SK-N-SH (cell line): ENCODE results near the gene CRTC2. TPM values are rescaled to one million over a fixed set of nuclear protein-coding genes. Genes with fewer than 3 reads are reported as not detected.
A peak's percentile ranks its signal among the peaks of the same experiment; 100 is the strongest.

ENCODE experiments used
- CTCF ChIA-PET: fragments of 300-600, 350-600 bp; formaldehyde crosslinking; extraction: SDS; loops from one replicate; lab custom pipeline; 2021; lab: Yijun Ruan, JAX
- POLR2A ChIA-PET: fragments of 350-600 bp; sonication (Branson Sonifier 250); formaldehyde crosslinking; extraction: SDS; loops from one replicate; lab custom pipeline; 2020; ENCODE audit warnings: antibody characterized with exemption, inconsistent platforms; lab: Yijun Ruan, JAX
- DNase-seq: peaks from one replicate; pipeline ENCODE4 v3.0.0; 2012
- H2AFZ ChIP-seq: fragments of 200-600 bp; sonication (generic); 2 replicates; pipeline ENCODE4 v1.8.1; 2016; ENCODE audit warnings: antibody characterized with exemption, mild to moderate bottlenecking, low read depth
- H3F3A ChIP-seq: fragments of 200-600 bp; sonication (generic); replicated peaks from 2 replicates; pipeline ENCODE3; 2016; ENCODE audit warnings: antibody characterized with exemption, mild to moderate bottlenecking; ENCODE audit not compliant: insufficient read depth
- H3K27ac ChIP-seq, 2 experiments: fragments of 200-500 bp in 1 of 2; fragments of 200-600 bp in 1 of 2; sonication (Bioruptor generic) in 1 of 2; sonication (generic), shearing (Covaris generic) in 1 of 2; 2 replicates each; pipeline versions ENCODE4 v1.5.1 to v1.6.1; 2014 to 2016; ENCODE audit warnings: low read depth in 2 of 2, inconsistent platforms in 1 of 2, low read length in 1 of 2, mild to moderate bottlenecking in 1 of 2, mixed read lengths in 1 of 2
- H3K27me3 ChIP-seq: fragments of 200-600 bp; sonication (generic), shearing (Covaris generic); 2 replicates; pipeline ENCODE4 v1.6.1; 2016; ENCODE audit warnings: mixed run types; ENCODE audit not compliant: insufficient read depth
- H3K36me3 ChIP-seq, 2 experiments: fragments of 200-500 bp in 1 of 2; fragments of 200-600 bp in 1 of 2; sonication (Bioruptor generic) in 1 of 2; sonication (generic) in 1 of 2; replicated peaks in 1 of 2; 2 replicates each; pipeline versions ENCODE3 to v1.5.1; 2014 to 2016; ENCODE audit warnings: low read length in 1 of 2, mild to moderate bottlenecking in 1 of 2; ENCODE audit not compliant: insufficient read depth in 2 of 2, control insufficient read depth in 1 of 2
- H3K4me1 ChIP-seq, 2 experiments: fragments of 200-500 bp in 1 of 2; fragments of 200-600 bp in 1 of 2; sonication (Bioruptor generic) in 1 of 2; sonication (generic), shearing (Covaris generic) in 1 of 2; 2 replicates each; pipeline versions ENCODE4 v1.5.1 to v1.6.1; 2014 to 2016; ENCODE audit warnings: low read depth in 1 of 2, low read length in 1 of 2, mixed run types in 1 of 2; ENCODE audit not compliant: insufficient read depth in 2 of 2, control insufficient read depth in 1 of 2
- H3K4me2 ChIP-seq: fragments of 200-600 bp; sonication (generic), shearing (Covaris generic); 2 replicates; pipeline ENCODE4 v1.6.1; 2017; ENCODE audit warnings: mixed run types
- H3K4me3 ChIP-seq, 2 experiments: fragments of 200-500 bp in 1 of 2; fragments of 200-600 bp in 1 of 2; sonication (Bioruptor generic) in 1 of 2; sonication (generic), shearing (Covaris generic) in 1 of 2; 2 replicates each; pipeline versions ENCODE4 v1.5.1 to v1.8.1; 2014 to 2016; ENCODE audit warnings: low read depth in 2 of 2, inconsistent platforms in 1 of 2, low read length in 1 of 2, mild to moderate bottlenecking in 1 of 2, mixed read lengths in 1 of 2, moderate library complexity in 1 of 2
- H3K79me2 ChIP-seq: fragments of 200-600 bp; sonication (generic); 2 replicates; pipeline ENCODE4 v1.8.1; 2017; ENCODE audit warnings: mild to moderate bottlenecking; ENCODE audit not compliant: insufficient read depth
- H3K9ac ChIP-seq: fragments of 200-600 bp; sonication (generic); 2 replicates; pipeline ENCODE4 v1.6.1; 2017; ENCODE audit warnings: mixed run types
- H3K9me2 ChIP-seq: fragments of 200-600 bp; sonication (generic); 2 replicates; pipeline ENCODE4 v1.6.1; 2017; ENCODE audit warnings: mixed run types
- H3K9me3 ChIP-seq: fragments of 200-600 bp; sonication (generic); 2 replicates; pipeline ENCODE4 v1.6.1; 2017; ENCODE audit warnings: mixed run types, mild to moderate bottlenecking, moderate library complexity
- H4K20me1 ChIP-seq: fragments of 200-600 bp; sonication (generic); 2 replicates; pipeline ENCODE4 v1.6.1; 2017; ENCODE audit warnings: mild to moderate bottlenecking, mixed run types; ENCODE audit not compliant: insufficient read depth
- CHD2 ChIP-seq: fragments of 150-350 bp; IDR thresholded peaks from 2 replicates; pipeline ENCODE4 v1.6.1; 2018; ENCODE audit warnings: low read length; ENCODE audit not compliant: partially characterized antibody
- ELF1 ChIP-seq: IDR thresholded peaks from 2 replicates; pipeline ENCODE4 v1.4.0; 2012
- GABPA ChIP-seq: IDR thresholded peaks from 2 replicates; pipeline ENCODE4 v1.4.0; 2012; ENCODE audit warnings: low read depth, mild to moderate bottlenecking
- JUND ChIP-seq: IDR thresholded peaks from 2 replicates; pipeline ENCODE4 v1.4.0; 2012
- MAX ChIP-seq: IDR thresholded peaks from 2 replicates; pipeline ENCODE4 v1.4.0; 2012; ENCODE audit warnings: low read depth
- MXI1 ChIP-seq: IDR thresholded peaks from 2 replicates; pipeline ENCODE4 v1.6.1; 2012; ENCODE audit warnings: mild to moderate bottlenecking, low read depth, low read length, improper control_type of control experiment
- NFIC ChIP-seq: IDR thresholded peaks from 2 replicates; pipeline ENCODE4 v1.4.0; 2012; ENCODE audit warnings: borderline replicate concordance
- POLR2AphosphoS5 ChIP-seq: IDR thresholded peaks from 2 replicates; pipeline ENCODE4 v1.6.1; 2012; ENCODE audit warnings: low read depth, low read length
- REST ChIP-seq: IDR thresholded peaks from 2 replicates; pipeline ENCODE4 v1.6.1; 2012; ENCODE audit warnings: mild to moderate bottlenecking, low read depth, low read length, moderate library complexity
- RFX5 ChIP-seq: IDR thresholded peaks from 2 replicates; pipeline ENCODE4 v1.6.1; 2012; ENCODE audit warnings: mild to moderate bottlenecking, improper control_type of control experiment, low read length
- SIN3A ChIP-seq: IDR thresholded peaks from 2 replicates; pipeline ENCODE4 v1.6.1; 2012; ENCODE audit warnings: low read depth, mild to moderate bottlenecking, low read length, moderate library complexity, borderline replicate concordance
- SMC3 ChIP-seq: IDR thresholded peaks from 2 replicates; pipeline ENCODE4 v1.6.1; 2012; ENCODE audit warnings: low read depth, low read length, improper control_type of control experiment
- TAF1 ChIP-seq: IDR thresholded peaks from 2 replicates; pipeline ENCODE4 v1.6.1; 2012; ENCODE audit warnings: low read depth, mild to moderate bottlenecking, low read length, moderate library complexity, borderline replicate concordance
- YY1 ChIP-seq: IDR thresholded peaks from 2 replicates; pipeline ENCODE4 v1.4.0; 2012; ENCODE audit warnings: low read depth, mild to moderate bottlenecking
- ZBTB33 ChIP-seq: IDR thresholded peaks from 2 replicates; pipeline ENCODE4 v1.4.0; 2012; ENCODE audit warnings: low read depth, borderline replicate concordance
- WGBS: methylation state at CpG from one replicate; pipeline ENCODE4 v1.1.6; 2017; ENCODE audit warnings: low lambda C conversion rate; 5-methylcytosine and 5-hydroxymethylcytosine counted together
- polyA plus RNA-seq, 3 experiments: library from polyadenylated mRNA; depleted of rRNA; stranded (reverse); fragments of >200 nt; gene quantifications; 2 replicates each; pipeline ENCODE4 v1.2.3, GENCODE V29; 2012

Gene CRTC2
- polyA plus RNA-seq, 1 of the 3 experiments (the other 2 are of a cell fraction), result 25.5 TPM

GRCh38 chr1:153990468-153991150, 32.2 kb upstream of the CRTC2 start, which contains the start of gene RPS27:
TSS of gene RPS27 (plus strand) at chr1:153990762. CDS start at chr1:153990797, 35 bp downstream.
- peak within 1 kb of the TSS; percentile 92 for H3K9ac ChIP-seq
- CTCF ChIA-PET, result interaction anchor here (0.6 to 3.3 kb wide), 8 partner anchors 27 to 313 kb away, joined by 3 to 12 read pairs (median 4); partner anchors contain the start of genes DENND4B and SLC39A1
- H3K79me2 ChIP-seq, result peaks cover 29% of the 10 kb centered on the region
- DNase-seq, result peak; percentile 90
- no peaks in the 10 kb centered on the region for H3K9me2 ChIP-seq
- 1% methylated on average over 25 of the region's 36 CpGs for WGBS
- no peaks in the 10 kb centered on the region for H3K27me3 ChIP-seq
- peak within 1 kb of the TSS; percentile 83 for H3K4me2 ChIP-seq
- POLR2A ChIA-PET, result interaction anchor here (0.5 to 2.5 kb wide), 50 partner anchors 8 to 356 kb away, joined by 3 to 59 read pairs (median 4); partner anchors contain the start of genes CHTOP, CREB3L4, CRTC2 and DENND4B
- H4K20me1 ChIP-seq, result peaks cover 8% of the 10 kb centered on the region; the same call in 1 of the 2 replicates
- peak within 1 kb of the TSS; percentile 82 to 85 for H3K4me3 ChIP-seq
- H3K4me1 ChIP-seq, result peaks cover 19 to 21% of the 10 kb centered on the region in 2 experiments; a peak in 3 of 4 replicates
- H3K36me3 ChIP-seq, result peaks cover 23 to 35% of the 10 kb centered on the region in 2 experiments
- H3K9me3 ChIP-seq, result no peaks in the 10 kb centered on the region
- peak within 1 kb of the TSS; percentile 87 for H2AFZ ChIP-seq
- H3F3A ChIP-seq, result peaks cover 56% of the 10 kb centered on the region
- peak; percentile 83 for TF ChIP-seq CHD2
- no peak for TF ChIP-seq JUND
- no peak for TF ChIP-seq SMC3
- peak; percentile 91; the same call in 1 of the 2 replicates for TF ChIP-seq SIN3A
- peak; percentile 100 for TF ChIP-seq POLR2AphosphoS5
- peak; percentile 98 for TF ChIP-seq YY1
- peak; percentile 79 for TF ChIP-seq MXI1
- TF ChIP-seq TAF1, result peak; percentile 99
- 0 out of 2 replicates have a peak, but pooled peaks have one; percentile 20 for TF ChIP-seq RFX5
- TF ChIP-seq ELF1, result peak; percentile 98
- TF ChIP-seq ZBTB33, result 0 out of 2 replicates have a peak, but pooled peaks have one; percentile 65
- peak; percentile 67 for TF ChIP-seq REST
- peak; percentile 92 for TF ChIP-seq MAX
- TF ChIP-seq NFIC, result no peak
- TF ChIP-seq GABPA, result peak; percentile 97
- peak within 1 kb of the TSS; percentile 79 to 92 for H3K27ac ChIP-seq
